Nucleus accumbens (tissue), 56 donors: Measurements from ENCODE around the gene OPA1.
A peak's percentile ranks its signal among the peaks of the same experiment; 100 is the strongest.

Source experiments
- DNase-seq, 56 donors: peaks; one replicate each; lab custom pipeline; 2025; lab: John Stamatoyannopoulos, UW

OPA1 gene

DNA sequence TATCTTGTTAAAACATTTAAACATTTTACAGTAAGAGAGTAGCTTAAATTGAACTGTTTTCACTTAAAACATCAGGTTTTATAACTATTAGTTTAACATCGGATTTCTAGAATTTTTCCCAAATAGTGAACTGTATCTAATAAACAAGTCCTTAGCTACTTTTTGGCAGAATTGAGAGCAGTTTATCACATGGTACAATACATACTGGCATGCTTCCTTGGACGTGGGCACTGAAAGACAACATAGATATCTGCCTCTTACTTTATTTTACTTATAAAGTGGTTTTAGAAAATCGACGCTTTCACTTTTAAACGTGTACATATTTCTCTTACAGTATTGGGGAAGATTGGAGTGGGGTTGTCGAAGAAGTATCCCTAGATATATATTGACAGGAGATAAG, 52.8 kb downstream of the OPA1 start:
- no peak for DNase-seq

DNA sequence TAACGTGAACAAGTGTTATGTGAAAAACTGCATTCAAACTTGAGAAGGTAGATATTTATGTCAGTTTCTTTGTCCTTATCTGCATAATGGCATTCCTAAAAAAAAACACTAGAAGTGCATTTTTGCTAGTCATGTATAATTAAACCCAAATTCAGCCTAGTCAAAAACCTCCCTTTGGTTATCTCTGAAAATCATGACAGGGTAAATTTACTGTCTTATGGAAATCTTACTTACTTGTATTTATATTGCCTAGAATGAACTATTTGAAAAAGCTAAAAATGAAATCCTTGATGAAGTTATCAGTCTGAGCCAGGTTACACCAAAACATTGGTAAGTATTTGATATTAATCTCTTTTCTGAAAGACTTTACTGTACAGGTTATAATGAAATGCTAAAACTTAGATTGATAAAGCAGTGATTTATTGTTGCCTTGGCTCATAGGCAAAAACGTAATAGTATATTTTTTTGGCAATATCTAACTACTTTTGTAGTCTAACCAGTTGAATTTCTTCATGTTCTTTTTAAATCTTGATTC, 55.6 kb downstream of the OPA1 start:
- no peak for DNase-seq

- DNase-seq, result no peak
Measured at GRCh38 chr3:193650585-193650984, 57.6 kb downstream of the OPA1 start.

DNA sequence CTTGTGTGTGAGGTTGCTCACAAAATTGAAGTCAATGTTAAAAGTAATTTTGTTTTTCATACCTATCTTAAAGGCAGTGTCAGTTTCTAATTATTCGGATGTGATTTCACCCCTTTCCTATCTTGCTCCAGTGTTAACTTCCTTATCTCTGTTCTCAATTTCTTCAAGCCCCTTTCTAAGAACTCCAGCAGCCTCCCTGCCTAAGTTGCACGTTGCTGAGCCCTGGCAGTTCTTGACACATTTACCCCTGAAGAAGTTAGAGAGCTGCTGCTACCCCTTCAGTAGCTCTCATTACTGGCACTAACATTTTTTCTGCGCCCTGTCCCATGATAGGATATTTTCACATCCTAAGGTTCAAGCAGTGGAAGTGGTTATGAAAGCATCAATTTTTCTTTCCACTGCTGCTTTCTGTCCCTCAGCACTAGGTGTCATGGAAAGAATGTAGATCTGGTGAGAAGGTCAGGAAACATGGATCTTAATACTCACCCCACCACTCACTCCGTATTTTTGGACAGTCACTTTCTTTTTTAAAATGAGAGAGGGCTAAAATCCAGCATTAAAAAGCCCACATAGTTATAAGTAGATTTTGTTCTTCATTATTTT, 62.9 kb downstream of the OPA1 start:
- no peak for DNase-seq

DNA sequence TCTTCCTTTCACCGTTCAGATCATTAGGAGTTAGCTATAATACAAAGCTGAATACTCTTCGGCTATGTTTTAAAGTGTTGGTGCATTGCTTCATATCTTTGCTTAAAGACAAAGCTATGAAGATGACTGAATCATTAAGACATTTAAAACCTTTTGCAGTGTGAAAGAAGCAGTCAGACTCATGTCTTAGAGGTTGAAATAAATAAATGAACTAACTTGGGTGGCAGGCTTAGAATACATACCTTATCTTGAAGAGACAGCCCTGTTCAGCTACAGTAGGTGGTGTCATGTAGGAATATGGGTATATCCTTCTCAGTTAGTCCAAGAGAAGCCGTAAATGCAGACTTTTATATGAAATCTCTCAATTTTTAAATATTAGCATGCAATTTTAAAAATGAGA, 63.4 kb downstream of the OPA1 start:
- no peak for DNase-seq

DNA sequence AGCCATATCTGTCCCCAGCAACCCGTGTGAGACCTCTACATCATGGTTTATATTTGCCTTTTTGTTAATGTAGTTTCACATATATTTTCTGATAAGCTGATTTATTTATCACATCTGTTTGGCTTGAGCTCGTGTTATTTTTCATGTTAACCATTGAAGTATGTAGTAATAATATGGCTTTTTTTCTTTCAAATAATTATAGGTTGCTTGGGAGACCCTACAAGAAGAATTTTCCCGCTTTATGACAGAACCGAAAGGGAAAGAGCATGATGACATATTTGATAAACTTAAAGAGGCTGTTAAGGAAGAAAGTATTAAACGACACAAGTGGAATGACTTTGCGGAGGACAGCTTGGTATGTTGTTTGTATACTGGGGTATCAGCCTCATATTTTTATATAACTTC, 63.9 kb downstream of the OPA1 start:
- DNase-seq, result no peak

DNA sequence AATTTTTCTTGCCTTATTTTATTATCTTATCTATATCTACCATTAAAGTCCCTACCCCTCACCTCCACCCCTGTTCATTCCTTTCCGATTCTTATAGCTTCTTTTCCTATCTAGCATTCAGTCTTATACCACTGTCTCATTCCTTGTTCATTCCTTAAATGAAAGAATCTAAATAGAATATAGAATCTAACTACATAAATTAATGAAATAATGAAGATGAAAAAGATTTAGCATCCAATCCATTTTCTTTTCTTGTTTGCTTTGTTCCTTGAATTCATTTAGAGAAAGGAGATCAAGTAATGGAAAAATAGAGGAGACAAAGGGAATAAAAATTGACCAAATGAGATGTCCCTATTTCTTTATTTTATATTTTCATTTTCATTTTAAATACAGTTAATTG, 67.2 kb downstream of the OPA1 start:
- DNase-seq, result no peak

GRCh38 chr3:193660698-193661411, 67.8 kb downstream of the OPA1 start:
- no peak for DNase-seq

DNA sequence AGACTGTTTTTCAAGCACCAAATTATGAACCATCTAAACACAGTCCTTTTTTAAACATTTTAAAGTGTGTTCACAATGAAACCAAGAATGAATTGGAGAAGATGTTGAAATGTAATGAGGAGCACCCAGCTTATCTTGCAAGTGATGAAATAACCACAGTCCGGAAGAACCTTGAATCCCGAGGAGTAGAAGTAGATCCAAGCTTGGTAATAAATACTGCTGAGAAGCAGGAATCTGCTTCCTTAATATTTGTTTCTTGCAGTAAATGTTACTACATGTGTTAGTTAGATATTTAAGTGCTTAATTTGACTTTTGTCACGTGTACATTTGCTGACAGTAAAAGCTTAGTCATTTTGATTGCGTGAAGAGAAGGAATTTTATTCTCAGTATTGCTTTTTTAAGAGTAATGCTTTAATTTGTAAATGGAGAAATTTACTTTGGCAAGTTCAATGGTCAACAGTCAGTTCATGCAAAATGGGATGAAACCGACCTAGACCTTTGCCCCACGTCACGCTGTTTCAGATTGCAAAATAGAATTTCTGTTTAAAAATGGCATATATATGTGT, 69.8 kb downstream of the OPA1 start:
- DNase-seq, result no peak

DNA sequence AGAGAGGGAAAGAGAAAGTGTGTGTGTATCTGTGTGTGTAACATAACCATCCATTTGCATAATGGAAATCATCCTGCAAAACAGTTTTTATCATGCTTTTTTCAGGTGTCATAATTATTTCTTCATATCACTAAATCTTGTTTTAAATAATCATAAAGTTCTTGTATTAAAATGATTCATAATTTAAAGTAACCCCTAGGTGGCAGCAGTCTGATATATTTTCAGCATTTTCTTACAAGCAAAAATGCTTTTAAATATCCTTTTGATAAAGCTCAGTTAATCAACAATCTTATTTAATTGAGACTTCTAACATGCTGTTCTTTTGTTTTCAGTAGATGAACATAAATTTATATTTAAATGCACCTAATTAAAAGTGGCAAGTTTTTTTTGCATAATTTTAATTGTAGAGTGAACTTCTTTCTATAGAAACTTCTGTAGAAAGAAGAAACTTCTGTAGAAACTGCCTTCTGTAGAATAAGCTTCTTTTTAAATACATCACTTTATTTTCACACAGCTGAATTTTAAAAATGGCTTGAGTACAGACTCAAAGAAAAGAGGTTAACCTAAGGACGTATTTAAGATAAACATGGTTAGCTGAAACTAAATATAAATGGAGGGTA, 72.5 kb downstream of the OPA1 start:
- DNase-seq, result no peak

- DNase-seq, result peak in 37 of 56 donors; percentile 1 to 59 (median 18)
Measured at GRCh38 chr3:193673845-193674244, 80.8 kb downstream of the OPA1 start.

DNA sequence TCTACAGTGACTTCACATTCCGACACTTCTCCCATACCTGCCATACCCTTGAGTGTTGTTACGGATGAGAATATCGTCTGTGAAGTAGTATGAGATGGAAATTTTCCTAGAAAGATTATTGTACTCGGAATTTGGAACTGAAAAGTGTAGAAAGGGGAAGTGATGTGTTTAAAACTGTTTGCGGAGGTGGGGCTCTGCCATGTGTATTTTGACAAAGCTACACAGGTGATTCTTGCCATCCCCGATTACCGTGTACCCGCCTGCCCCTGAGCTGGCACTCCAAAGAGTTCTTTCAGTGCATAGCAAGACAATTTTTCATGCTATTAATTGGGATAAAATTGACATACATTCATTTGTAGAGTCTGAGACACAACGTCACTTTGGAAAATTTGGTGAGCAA, 81.7 kb downstream of the OPA1 start:
- no peak for DNase-seq

- DNase-seq, result no peak
Measured at GRCh38 chr3:193677734-193678133, 84.7 kb downstream of the OPA1 start.

DNA sequence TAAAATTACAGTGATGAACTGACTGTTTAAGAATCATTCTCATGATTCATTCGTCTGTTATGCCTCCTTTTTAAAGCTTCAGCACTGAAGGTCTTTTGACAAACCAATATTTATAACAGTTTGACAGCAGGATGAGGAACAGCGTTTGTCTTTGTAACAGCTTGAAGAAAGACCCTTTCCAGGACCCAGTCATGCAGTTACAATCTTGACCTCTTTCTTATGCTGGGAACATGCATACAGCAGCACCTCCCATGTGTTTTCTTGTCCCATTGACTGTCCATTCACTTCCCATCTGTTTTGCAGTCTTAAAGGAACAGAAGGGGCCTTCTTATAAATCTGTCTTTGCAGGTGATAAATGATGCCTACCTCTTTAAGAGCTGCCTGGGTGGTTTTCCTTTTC, 87.2 kb downstream of the OPA1 start:
- no peak for DNase-seq

DNA sequence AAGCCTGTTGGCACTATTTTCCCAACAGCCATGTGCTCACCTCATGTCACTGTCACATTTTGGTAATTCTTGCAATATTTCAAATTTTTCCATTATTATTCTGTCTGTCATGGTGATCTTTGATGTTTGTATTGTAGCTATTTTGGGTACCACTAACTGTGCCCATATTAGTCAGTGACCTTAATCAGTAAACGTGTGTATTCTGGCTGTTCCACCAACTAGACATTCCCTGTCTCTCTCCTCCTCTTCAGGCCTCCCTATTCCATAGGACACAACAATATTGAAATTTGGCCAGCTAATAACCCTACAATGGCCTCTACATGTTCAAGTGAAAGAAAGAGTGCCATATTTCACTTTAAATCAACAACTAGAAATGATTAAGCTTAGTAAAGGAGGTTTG, 88.6 kb downstream of the OPA1 start:
- no peak for DNase-seq

- DNase-seq, result no peak
Measured at GRCh38 chr3:193686665-193687483, 93.9 kb downstream of the OPA1 start.

DNA sequence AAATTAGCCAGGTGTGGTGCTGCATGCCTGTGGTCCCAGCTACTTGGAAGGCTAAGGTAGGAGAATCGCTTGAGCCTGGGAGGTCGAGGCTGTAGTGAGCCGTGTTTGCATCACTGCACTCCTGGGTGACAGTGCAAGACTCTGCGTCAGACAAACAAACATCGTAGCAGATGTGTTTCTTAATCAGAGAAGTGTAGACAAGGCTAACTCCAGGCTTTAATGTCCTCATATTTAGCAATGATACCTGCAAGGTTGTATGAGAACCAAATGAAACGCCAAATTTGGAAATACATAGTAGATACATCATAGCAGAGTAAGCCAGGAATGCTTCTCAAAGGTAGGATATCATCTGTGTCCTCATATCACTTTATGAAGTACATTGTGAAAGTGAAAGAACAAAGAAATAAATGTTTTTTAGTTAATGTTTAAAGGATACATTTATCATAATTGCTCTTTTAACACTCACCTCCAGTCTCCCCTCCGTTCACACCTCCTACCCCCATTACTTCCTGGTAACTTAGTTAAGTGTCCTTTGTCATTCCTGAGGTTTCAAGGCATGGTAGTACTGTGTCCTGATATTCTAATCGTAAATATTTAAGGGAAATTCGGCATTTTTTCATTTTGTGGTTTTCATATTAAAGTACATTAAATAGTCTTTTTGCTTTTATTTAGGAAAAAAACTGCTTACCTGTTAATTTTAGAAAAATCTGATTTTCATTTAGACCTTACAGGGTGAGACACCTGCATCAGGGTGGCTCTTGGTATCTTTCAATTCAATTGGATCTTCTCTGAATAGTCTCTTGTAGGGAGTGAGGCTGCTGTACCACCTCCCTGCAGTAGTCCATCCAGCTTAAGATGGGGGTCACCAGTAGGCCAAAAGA, 96.1 kb downstream of the OPA1 start:
- DNase-seq, result no peak

DNA sequence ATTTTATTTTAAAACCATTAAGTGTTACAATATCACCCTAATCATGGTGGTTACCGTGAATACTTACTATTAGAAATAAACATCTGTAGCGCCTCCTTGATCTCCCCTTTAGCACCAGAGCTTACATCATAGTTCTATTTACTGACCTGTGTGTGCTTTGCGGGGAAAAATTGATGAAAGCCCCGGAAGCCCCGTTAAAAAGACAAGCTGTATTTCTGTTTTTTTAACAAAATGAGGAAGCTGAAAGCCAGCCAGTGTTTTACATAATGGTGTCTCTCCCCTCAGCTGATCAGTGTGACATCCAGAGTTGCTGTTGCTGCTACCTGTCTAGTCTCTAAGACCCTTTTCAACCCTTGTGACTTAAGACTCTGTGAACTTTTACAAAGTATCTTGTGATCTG, 100.8 kb downstream of the OPA1 start:
- no peak for DNase-seq

DNA sequence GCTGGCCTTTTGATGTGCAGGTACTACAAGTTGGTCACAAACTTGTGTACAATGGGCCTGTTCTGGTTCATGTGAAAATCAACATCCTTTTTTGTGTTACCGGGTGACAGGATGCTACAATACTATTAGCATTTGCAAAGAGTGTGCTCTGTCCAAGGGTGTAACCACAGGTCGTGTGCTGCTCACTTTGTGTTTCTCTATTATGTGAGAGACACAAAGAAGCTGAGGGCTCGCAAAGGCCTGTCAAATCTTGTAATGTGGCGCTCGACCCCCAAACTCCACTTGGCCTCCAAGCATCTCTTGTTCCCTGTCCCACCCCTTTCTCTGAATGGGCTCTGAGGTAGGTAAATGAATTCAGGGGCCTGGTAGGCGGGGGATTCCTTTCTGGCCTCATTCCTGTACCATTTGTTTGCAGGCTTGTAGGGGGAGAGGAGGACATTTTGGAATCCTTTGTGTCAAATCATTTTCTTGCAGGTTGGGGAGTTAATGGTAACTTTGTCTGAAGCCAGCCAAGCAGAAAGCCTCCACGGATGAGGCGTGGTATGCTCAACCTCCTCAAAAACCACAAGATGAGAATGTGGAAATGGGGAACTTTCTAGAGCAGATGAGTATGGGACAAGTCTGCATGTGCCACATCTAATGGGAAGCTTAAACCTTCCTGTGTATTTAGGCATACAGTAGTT, 109.1 kb downstream of the OPA1 start:
- DNase-seq, result no peak
